HFF-Myc (cell line): ENCODE measurements around the gene CARM1.

ENCODE experiments used
- DNase-seq: peaks from one replicate; pipeline ENCODE4 v3.0.0-alpha.2; 2011; ENCODE audit warnings: low read depth; ENCODE audit errors: extremely low read depth
- H3K4me3 ChIP-seq: replicated peaks from 2 replicates; pipeline ENCODE4 v1.5.1; 2011; ENCODE audit warnings: low read depth, mild to moderate bottlenecking, control low read depth, low read length
- TF ChIP-seq, protein P1 (sequence below): IDR thresholded peaks from 2 replicates; pipeline ENCODE4 v1.5.1; 2012; ENCODE audit warnings: mild to moderate bottlenecking, low read depth, low read length, control low read depth; ENCODE audit errors: missing control alignments

CARM1 gene

DNA sequence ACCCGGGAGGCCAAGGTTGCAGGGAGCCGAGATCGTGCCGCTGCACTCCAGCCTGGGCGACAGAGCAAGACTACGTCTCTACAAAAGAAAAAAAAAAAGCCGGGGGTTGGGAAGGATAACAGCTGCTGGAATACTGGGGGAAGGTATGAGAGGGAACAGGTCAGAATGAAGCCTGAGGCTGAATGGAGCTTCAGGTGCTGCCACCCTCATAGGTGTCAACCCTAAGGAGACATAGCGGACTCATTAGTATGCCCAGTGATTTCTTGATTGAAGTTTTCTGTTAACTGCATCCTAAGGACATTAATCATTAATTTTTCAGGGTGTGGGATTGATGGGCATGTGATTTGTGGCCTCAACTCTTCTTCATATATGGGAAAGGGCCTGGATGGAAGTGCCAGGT, 95.5 kb downstream of the CARM1 start:
- TF ChIP-seq, protein P1, sequence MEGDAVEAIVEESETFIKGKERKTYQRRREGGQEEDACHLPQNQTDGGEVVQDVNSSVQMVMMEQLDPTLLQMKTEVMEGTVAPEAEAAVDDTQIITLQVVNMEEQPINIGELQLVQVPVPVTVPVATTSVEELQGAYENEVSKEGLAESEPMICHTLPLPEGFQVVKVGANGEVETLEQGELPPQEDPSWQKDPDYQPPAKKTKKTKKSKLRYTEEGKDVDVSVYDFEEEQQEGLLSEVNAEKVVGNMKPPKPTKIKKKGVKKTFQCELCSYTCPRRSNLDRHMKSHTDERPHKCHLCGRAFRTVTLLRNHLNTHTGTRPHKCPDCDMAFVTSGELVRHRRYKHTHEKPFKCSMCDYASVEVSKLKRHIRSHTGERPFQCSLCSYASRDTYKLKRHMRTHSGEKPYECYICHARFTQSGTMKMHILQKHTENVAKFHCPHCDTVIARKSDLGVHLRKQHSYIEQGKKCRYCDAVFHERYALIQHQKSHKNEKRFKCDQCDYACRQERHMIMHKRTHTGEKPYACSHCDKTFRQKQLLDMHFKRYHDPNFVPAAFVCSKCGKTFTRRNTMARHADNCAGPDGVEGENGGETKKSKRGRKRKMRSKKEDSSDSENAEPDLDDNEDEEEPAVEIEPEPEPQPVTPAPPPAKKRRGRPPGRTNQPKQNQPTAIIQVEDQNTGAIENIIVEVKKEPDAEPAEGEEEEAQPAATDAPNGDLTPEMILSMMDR, result no peak
- no peak overlapping the region for H3K4me3 ChIP-seq
- no peak for DNase-seq

DNA sequence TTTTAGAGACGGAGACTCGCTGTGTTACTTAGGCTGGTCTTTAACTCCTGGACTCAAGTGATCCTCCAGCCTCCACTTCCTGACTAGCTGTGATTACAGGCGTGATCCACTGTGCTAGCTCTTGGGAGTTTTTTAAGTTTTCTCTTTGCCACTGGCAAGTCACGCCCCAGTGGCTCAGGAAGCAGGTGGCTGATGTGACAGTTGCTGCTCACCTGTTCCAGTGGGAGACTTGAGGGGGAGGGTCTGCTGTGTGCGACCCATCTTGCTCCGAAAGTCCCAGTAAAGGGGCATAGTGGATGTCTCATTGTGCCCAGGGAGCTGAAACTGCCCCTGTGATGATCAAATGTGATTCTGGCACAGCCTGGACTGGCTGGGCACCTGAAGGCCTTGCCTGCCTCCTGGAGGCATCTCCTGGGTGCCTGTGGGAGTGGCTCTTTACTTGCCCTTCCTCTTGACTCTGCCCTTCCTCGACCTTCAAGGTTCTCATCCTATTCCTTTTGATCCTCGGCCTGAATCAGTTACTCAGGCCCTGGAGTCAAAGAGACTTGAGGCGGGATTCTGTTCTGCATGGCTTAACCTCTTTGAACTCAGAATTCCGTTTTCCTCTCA, 97.3 kb downstream of the CARM1 start:
- TF ChIP-seq, protein P1, result no peak
- H3K4me3 ChIP-seq, result no peak overlapping the region
- no peak for DNase-seq

DNA sequence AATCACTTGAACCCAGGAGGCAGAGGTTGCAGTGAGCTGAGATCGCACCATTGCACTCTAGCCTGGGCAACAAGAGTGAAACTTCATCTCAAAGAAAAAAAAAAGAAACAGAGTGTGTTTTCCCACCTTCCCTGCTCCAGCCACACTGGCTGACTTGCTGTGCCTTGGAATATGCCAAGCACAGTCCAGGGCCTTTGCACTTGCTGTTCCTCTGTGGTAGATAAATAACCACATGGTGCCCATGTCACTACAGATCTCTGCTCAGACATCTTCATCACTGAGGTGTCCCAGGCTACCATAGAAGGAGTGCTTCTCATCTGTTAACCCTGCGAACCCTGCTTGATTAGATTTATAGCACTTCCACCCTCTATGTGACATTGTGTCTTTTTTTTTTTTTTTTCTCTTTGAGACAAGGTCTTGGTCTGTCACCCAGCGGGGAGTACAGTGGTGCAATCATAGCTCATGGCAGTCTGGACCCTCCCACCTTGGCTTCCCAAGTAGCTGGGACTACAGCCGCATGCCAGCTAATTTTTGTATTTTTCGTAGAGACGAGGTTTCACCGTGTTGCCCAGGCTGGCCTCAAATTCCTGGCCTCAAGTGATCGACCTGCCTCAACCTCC, 99.9 kb downstream of the CARM1 start:
- no peak for DNase-seq
- H3K4me3 ChIP-seq, result no peak overlapping the region
- TF ChIP-seq, protein P1, result no peak
